HL-60/S4 treated with phorbol 12-myristate 13-acetate at 8.2 ng/mL for 4 days and 3 days (cell line): ENCODE data around the gene ROR1.

Experiments used
- in situ Hi-C: fragments of 300-500 bp; cut with MboI; formaldehyde crosslinking; loops from 2 replicates; pipeline ENCODE4 v1.15.0; 2022; ENCODE audit warnings: low sequenced_read_pairs

The ROR1 gene

GRCh38 chr1:63923302-63923701 lies 149.5 kb downstream of the ROR1 start:
- in situ Hi-C loops: no loop called here

- in situ Hi-C loops: no loop called here
These were observed 150.8 kb downstream of the ROR1 start for GRCh38 chr1:63924600-63924999.

- in situ Hi-C loops: no loop called here
These were observed 154.6 kb downstream of the ROR1 start for GRCh38 chr1:63928186-63929105.

DNA sequence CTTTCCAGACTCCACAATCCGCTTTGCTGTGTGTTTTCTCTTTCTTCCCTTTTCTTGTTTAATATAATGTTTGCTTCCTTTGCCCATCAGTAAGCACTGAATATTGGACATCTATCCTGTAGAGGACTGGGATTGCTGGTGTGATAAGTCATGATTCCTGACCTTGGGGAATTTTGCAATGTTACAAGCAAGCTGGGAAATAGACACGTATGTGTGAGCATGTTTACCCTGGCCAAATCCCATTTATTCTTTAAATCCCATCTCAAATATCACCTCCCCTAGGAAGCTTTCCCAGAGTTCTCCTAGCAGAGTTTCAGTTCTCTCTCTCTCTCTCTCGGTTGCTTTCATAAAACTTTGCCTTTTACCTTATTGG lies 155.3 kb downstream of the ROR1 start:
- in situ Hi-C loops: no loop called here

DNA sequence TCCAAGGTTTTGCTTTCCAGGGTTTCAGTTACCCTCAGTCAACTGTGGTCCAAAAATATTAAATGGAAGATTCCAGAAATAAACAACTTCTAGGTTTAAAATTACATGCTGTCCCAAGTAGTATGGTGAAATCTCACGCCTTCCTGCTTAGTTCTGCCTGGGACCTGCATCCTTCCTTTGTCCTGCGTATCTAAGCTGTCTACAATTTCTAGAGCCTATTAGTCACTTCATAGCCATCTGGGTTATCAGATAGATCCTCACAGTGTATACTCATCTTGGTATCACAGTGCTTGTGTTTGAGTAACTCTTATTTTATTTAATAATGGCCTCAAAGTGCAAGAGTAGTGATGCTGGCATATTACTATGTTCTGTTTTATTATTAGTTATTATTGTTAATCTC lies 157.7 kb downstream of the ROR1 start:
- in situ Hi-C loops: no loop called here

DNA sequence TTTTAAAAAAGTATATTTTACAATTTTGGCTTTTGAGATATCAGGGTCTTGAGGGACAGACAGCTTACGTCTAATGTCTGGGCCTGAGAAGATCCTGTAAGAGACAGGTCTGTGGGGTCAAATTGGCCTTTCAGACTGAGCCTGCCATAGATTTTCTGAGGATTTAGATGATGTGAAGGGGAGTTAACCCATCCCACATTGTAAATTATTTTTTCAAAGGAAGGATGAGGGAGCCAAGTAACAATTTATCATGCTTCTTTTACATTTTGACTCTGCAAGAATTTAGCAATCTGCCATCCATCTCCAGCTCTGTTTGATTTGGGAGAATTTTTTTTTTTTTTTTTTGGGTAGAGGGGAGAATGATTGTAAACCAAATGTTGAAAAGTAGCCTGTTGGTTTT lies 160.9 kb downstream of the ROR1 start:
- in situ Hi-C loops: no loop called here

- in situ Hi-C loops: no loop called here
These were observed 161.3 kb downstream of the ROR1 start for GRCh38 chr1:63935143-63935542.

GRCh38 chr1:63935553-63935952 lies 161.7 kb downstream of the ROR1 start:
- in situ Hi-C loops: no loop called here

DNA sequence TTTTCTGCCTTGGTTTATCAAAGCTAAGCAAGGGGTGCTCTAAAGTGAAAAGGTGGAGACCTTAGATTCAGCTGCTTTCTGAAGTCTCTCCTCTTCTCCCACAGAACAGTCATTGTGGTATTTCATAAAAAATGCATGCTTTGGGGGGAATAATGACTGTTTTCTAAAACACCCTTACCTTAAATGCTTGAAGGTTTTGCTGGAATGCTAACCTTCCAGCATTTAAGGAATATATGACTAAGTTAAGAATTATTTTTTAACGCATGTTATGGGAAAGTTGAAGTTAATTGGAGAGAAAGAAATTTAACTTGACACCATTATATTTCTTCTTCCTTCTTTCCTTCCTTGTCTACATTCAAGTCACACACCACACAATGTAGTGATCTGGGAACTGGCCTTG lies 162.5 kb downstream of the ROR1 start:
- in situ Hi-C loops: no loop called here

DNA sequence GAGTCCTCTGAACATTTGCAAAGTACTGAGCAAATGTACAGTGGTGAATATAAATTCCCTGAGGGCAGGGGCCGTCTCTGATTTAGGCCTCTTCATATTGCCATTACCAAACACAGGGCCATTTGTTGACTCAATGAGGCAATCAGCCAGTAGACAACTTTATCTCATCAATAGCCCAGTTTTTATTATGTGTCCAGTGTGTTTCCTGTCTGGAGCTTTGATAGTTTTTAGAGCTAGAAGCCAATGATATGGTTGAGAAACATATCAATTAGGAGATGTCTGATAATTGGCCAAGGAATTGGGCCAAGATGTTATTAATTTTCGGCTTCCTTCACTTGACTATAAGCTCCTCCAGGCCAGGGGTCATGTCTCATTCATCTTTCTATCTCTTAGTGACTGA lies 163.0 kb downstream of the ROR1 start:
- in situ Hi-C loops: no loop called here

DNA sequence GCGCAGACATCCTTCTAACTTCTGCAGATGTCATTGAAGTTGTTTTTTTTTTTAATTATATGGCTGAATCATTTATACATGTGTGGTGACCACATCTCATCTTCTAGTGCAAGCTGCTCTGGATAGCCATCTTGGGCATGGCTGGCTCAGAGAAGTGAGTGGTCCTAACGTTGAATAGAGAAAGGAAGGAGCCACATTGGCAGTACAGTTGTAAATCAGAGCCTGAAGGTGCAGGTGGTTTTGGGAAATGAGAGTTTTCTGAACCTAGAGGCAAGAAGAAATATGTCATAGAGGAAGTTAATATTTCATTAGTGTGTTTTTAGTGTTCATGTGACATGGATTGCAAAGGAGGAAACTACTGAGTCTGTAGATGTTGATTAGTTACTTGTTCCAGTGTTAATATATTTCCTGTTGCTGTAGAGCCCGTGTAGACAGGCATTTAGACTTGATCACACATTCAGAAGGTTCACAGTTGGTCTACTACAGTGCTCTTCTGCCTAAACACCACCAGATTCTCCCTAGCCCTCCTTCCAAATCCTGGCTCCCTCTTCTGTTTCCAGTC lies 163.7 kb downstream of the ROR1 start:
- in situ Hi-C loops: no loop called here

DNA sequence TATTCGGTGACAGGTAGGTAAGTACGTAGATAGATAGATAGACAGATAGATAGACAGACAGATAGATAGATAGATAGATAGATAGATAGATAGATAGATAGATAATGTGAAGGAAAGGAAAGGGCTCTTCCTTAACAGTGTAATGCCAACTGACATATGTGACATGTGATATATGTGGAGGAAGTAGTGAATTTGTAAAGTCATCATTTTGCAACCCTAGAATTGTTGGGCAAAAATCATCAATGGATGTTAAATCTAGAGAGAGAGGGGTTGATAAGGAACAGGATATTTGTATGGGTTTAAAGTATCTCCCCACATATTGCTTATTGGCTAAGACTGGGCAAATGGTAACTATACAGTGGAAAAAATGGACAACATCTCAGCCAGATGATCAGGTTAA lies 166.6 kb downstream of the ROR1 start:
- in situ Hi-C loops: no loop called here

GRCh38 chr1:63943393-63943792 lies 169.6 kb downstream of the ROR1 start:
- in situ Hi-C loops: no loop called here

- in situ Hi-C loops: no loop called here
These were observed 172.1 kb downstream of the ROR1 start for GRCh38 chr1:63945943-63946342.

GRCh38 chr1:63946866-63947491 lies 173.2 kb downstream of the ROR1 start:
- in situ Hi-C loops: no loop called here

GRCh38 chr1:63947904-63948303 lies 174.1 kb downstream of the ROR1 start:
- in situ Hi-C loops: no loop called here

- in situ Hi-C loops: no loop called here
These were observed 176.2 kb downstream of the ROR1 start for GRCh38 chr1:63950023-63950422.

- in situ Hi-C loops: no loop called here
These were observed 177.5 kb downstream of the ROR1 start for GRCh38 chr1:63951059-63951946.

GRCh38 chr1:63954187-63954586 lies 180.4 kb downstream of the ROR1 start:
- in situ Hi-C loops: no loop called here

DNA sequence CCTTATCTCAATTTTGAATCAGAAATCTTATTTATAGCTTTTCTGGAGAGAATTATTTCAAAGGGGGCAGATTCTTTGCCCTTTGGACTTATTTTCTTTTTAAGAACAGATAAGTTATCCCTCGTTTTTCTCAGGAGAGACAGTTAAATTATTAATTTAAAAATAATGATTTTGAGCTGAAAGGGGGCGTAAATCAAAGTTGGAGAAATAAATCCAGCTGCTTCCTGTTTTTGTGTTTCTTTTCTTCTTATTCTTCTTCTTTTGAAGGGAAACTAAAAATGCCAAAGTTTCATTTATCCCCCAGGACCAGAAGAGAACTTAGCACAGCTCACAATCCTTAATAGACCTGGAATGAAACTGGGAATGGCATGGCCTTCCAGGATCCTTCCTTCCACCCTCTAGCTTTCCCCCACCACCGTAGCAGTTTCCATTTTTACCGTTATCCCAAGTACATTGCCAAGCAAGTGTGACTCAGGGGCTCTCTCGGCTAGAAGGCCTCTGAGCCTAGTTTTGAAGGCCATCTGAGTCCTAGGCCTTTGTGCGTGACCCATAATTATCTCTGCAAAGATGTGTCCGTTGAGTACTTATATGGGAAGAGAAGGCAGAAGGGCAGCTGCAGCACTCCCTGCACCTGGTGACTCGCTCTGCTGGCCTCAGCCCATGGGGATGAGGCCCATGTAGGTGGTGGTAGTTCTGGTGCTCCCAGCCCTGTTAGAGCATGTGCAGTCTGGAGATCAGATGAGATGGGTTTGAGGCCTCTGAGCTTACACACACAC lies 181.7 kb downstream of the ROR1 start:
- in situ Hi-C loops: no loop called here
